ENCODE measurements around the gene ADAMTS16.
A peak's percentile ranks its signal among the peaks of the same experiment; 100 is the strongest.

ADAMTS16 gene

DNA sequence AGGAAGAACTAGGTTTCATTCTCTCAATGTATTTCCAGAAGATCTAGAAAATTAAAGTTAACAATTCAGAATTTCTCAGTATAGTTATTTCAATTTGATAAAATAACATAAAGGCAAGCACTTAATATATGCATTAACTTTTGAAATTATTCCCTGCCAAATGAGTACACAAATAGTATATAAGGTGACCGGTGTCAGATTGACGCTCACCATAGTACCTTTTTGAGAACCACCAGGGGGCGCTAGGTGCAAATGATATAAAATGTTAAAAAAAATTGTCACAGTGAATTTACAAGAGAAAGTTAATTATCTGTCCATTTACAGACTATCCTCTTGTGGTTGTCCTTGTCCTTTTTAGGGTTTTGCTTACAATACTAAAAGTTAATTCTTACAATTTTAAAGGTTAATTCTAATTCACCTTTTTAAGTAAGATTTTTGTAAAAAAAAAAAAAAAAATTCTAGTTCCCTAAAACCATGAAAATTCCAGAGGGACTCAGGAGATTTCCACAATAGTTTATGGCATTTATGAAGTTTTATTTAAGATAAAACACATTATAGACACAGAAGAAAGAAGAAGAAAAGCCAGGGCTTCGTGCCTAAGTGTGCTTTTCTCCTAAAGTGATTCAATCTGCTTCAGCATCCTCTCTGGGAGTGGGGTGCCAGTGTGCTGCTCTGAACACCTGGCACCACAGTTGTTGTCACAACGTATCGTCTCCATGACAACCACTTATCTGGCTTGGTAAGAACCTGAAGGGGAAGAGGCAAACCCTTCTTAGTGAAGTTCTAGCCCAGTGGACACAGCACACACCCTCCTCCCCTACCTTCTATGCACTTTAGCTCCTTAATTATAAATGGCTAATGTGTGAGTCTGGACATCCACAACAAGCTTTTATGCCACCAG is 1.7 kb downstream of the ADAMTS16 start:
- peak; percentile 21 to 31 (median 26) for DNase-seq (ENCODE audit: low read depth in 4 of 4, low spot score in 1 of 4)

- DNase-seq (ENCODE audit: low read depth in 4 of 4, low spot score in 1 of 4): no peak
These were observed 4.3 kb downstream of the ADAMTS16 start for GRCh38 chr5:5144441-5144840.

DNA sequence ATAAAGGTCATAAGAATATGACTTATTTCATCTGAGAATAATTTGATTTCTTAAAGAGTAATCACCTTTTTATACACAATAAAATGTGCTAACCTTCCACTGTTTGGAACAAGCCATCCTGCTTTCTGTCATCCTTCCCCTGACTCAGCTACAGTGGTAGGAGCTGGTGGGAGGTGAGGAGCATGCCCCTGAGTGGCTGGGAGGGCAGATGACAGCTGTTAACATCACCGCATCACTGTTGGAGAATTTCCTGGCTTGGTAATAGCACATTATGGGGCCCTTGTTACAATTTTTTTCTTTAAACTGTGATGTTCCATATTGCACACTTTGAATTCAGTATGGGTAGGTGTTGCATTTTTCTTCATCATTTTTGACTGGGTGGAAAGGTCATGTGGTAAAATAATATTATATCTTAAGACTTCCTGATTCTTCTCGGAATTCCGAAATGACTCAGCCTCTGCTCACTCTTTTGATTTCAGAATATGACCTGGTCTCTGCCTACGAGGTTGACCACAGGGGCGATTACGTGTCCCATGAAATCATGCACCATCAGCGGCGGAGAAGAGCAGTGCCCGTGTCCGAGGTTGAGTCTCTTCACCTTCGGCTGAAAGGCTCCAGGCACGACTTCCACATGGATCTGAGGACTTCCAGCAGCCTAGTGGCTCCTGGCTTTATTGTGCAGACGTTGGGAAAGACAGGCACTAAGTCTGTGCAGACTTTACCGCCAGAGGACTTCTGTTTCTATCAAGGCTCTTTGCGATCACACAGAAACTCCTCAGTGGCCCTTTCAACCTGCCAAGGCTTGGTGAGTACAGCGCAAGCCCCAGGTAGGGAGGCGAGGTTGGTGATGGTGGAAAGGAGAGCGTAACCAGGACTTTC is 5.8 kb downstream of the ADAMTS16 start:
- no peak for DNase-seq (ENCODE audit: low read depth in 4 of 4, low spot score in 1 of 4)

DNA sequence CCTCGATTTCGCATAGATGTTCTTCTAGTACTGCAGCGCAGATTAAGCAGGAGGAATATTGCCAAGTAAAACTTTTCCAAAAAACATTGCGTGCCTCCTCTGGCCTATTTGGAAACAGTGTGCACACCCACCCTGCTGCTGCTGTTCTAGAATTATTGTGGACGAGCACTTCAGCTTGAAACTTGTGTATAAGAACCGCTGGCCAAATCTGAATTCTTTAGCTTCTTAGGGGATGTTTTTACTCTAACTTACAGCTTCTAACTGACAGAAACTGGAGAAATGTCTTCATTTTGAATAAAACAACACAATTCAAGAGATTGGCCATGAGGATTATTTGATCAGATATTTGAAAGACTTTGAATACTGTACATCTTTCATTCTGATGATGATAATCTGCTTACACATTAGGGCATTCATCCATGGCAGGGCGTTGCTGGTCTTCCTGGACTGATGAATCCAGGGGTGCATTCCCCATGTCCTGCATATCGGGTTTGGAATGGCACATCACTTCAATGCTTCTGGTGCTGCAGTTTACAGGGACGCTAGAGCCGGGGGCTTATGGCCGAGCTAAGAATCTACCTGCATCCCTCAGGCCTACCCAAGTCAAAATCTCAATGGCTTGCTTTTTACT is 6.5 kb downstream of the ADAMTS16 start:
- no peak for DNase-seq (ENCODE audit: low read depth in 4 of 4, low spot score in 1 of 4)

DNA sequence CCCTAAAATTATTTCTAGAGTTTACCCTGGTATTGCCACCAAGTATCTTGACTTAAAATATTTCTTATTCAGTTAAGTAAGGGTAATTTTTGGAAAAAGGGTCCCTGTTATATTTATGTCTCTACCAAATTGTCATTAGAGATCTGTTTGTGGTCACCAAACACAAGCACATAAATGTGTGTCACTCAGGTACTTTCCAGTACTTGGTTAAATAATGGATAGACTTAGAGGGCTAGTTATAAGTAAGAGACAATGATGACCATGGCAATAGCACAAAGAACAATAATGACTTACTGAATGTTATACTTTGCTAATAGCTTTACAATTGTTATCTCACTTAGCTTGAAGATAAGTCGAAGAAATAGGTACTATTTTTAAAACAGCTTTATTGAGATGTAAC is 9.0 kb downstream of the ADAMTS16 start:
- DNase-seq (ENCODE audit: low read depth in 4 of 4, low spot score in 1 of 4): no peak

DNA sequence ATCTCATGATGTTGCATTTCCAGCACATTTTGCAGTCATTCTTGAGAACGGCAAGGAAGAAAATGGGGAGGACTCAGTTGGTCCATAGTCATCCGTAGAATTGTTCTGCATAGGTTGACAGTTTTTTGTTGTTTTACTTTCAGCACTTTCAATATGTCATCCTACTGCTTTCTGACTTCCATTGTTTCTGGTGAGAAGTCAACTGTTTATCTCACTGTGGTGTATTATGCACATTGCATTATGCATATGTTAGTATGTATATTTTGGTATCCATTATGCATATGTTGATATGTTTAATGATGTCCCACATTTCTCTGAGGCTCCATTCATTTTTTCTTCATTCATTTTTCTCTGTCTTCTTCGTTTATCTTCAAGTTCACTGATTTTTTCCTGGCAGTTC is 10.5 kb downstream of the ADAMTS16 start:
- DNase-seq (ENCODE audit: low read depth in 4 of 4, low spot score in 1 of 4): no peak

DNA sequence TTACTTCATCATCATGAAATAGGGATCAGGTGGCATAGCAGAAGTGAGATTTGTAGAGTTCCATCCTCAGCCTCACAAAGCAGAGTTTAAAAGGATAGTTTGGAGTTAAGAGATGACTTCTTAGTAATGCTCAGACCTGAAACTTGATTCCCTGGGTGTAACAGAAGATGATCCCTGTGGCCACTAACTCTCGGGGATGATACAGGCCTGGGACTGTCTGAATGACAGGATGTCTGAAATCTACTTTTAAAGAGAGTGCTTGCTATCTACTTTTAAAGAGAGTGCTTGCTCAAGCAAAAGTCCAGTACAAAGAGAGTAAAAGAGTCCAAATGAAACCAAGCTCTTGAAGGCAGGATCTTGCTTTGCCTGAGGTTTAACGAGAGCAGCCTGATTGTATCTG is 14.6 kb downstream of the ADAMTS16 start:
- no peak for DNase-seq (ENCODE audit: low read depth in 4 of 4, low spot score in 1 of 4)

DNA sequence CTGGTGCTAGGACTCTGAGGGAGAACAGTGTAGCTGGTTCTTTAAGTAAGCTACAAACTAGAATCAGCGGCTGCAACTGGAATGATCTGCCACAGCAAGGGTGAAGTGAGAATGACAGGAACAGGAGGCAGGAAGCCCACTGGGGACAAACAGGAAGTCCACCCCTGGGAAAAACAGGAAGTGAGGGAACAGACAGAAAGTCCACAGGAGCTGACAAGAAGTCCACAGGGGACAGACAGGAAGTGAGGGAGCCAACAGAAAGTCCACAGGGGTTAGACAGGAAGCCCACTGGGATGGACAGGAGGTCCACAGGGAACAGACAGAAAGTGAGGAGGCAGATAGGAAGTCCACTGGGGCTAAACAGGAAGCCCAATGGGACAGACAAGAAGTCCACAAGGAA is 15.5 kb downstream of the ADAMTS16 start:
- DNase-seq (ENCODE audit: low read depth in 4 of 4, low spot score in 1 of 4): no peak

GRCh38 chr5:5156471-5157082 is 16.4 kb downstream of the ADAMTS16 start:
- DNase-seq (ENCODE audit: low read depth in 4 of 4, low spot score in 1 of 4): no peak

DNA sequence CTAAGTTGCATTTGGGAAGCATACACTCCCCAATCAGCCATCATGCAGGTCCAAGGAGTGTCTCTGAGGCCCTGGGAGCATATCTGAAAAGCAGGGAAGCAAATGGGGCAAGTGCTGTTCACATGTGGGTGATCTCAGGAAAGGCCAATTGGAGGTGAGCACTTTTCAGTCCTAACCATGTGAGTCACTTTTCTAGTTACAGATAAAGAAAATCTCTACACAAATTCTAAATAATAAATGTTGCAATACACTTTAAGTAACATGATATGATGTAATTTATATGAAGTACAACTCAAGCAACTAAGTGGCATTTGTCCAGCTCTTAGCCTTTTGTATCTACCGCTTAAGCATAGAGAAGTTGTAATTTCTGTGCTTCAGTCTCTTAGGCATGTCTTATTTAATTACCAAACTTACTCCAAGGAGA is 18.4 kb downstream of the ADAMTS16 start:
- no peak for DNase-seq (ENCODE audit: low read depth in 4 of 4, low spot score in 1 of 4)

GRCh38 chr5:5159282-5160103 is 19.4 kb downstream of the ADAMTS16 start:
- DNase-seq (ENCODE audit: low read depth in 4 of 4, low spot score in 1 of 4): no peak

GRCh38 chr5:5164163-5164562 is 24.0 kb downstream of the ADAMTS16 start:
- DNase-seq (ENCODE audit: low read depth in 4 of 4, low spot score in 1 of 4): no peak

GRCh38 chr5:5165541-5166002 is 25.4 kb downstream of the ADAMTS16 start:
- no peak for DNase-seq (ENCODE audit: low read depth in 4 of 4, low spot score in 1 of 4)

DNA sequence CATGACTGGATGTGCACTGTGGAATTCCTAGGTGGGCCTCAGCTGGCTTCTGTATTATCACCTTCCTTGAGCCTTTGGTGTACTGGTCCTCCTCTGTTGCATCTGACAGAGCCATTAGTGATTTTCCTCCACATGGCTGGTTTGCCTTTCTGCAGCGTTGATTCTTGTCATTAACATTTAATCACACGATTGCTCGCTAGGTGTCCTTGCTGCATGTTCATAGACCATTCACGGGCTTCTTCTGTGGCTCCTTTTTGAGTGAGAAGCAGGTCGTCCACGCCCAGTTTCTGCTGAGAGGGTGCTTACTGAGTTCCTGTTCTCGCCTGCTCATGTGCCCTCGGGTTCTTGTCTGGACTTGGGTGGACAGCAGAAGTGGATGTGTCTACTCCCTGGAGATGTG is 29.3 kb downstream of the ADAMTS16 start:
- no peak for DNase-seq (ENCODE audit: low read depth in 4 of 4, low spot score in 1 of 4)

DNA sequence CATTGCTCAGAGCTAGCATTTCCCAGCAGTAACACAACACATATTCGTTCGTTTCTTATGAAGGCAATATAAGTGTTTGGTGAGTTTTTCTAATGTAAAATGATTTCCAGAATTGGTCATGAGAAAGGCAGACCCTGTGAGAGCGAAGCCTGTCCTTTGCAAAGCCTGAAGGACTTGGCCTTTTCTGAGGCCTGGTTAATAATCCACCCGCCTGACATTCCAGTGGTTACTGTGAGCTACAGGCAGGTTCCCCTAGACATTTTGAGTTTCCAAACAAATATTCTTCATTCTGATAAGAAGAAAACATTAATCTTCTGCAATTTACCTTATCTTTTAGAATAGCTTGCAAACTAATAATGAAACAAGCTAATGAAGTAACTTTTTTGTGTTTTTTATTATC is 38.0 kb downstream of the ADAMTS16 start:
- no peak for DNase-seq (ENCODE audit: low read depth in 4 of 4, low spot score in 1 of 4)

- no peak for DNase-seq (ENCODE audit: low read depth in 4 of 4, low spot score in 1 of 4)
These were observed 38.5 kb downstream of the ADAMTS16 start for GRCh38 chr5:5178580-5178979.

DNA sequence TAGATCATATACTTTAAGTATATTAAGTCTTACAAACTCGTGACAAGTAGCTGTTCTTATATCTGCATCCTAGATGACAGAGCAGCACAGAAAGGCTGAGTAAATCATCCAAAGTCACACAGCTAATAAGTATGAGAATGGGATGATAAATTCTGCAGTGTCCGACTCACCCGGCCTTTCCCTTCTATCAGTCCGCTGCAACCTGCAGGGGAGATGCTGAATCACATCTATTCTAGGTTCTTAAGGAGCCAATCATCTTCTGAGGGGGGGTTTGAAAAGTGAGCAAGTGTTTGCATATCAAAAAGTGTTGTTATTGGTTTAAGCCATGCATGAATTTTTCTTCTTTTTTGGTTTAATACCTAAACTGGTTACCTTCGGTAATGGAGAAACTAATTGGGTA is 38.9 kb downstream of the ADAMTS16 start:
- no peak for DNase-seq (ENCODE audit: low read depth in 4 of 4, low spot score in 1 of 4)

- no peak for DNase-seq (ENCODE audit: low read depth in 4 of 4, low spot score in 1 of 4)
These were observed 39.5 kb downstream of the ADAMTS16 start for GRCh38 chr5:5179597-5179996.

GRCh38 chr5:5181650-5182324 is 41.7 kb downstream of the ADAMTS16 start:
- no peak for DNase-seq (ENCODE audit: low read depth in 4 of 4, low spot score in 1 of 4)
